GF-D8 (cell line): ENCODE results near the gene TSPAN10.

Experiments used
- DNase-seq: peaks from one replicate; lab custom pipeline; 2025; lab: John Stamatoyannopoulos, UW

The TSPAN10 gene

DNA sequence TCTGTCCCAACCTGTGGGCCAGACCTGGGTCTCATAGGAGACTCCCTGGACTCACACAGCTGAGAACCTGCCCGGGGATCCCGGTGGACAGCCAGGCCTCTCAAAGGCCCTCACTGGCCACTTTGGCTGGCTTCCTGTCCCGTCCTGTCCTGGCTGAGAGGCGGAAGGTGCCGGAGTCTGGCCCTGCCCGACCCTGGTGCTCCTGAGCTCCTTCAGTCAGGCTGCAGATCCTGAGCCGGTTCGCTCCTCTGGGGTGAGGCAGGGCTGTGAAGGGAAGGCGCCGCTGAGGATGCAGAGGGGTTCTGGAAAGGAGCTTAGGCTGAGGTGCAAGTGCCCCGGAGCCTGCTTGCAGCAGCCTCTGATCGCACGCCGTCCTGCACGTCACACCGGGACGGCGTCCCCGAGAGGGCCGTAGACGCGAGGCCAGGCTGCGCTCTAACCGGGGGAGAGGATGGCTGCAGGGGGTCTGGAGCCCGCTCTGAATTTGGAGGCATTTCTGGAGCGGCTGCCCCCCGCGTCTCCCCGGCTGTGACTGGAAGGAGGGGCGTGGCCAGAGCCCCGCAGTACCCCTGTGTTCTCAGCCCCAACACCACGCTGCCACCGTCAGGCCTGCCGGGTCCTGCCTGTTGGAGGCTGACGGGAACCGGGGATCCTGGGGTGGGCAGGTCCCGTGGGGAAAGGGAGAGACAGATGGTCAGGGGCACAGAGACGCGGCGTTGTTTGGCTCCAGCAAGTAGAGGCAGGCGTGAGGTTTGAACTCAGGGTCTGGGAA, 51.0 kb downstream of the TSPAN10 start:
- no peak for DNase-seq

DNA sequence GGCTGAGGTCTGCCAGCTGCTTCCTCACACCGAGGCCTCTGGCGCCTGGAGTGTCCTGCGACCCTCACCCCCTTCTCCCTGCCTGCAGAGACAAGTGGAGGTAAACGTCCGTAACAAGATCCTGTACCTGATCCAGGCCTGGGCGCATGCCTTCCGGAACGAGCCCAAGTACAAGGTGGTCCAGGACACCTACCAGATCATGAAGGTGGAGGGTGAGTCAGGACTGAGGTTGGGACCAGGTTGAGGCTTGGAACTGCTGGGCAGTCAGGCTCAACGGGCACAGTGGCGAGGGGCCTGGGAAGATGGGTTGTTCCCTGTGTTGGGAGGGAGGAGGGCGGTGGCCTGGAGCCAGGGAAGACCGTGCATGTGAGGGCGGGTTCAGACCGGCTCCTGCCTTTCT, 51.6 kb downstream of the TSPAN10 start:
- DNase-seq, result no peak

GRCh38 chr17:81690066-81690465, 53.1 kb downstream of the TSPAN10 start:
- no peak for DNase-seq

GRCh38 chr17:81690549-81690948, 53.6 kb downstream of the TSPAN10 start:
- DNase-seq, result no peak

DNA sequence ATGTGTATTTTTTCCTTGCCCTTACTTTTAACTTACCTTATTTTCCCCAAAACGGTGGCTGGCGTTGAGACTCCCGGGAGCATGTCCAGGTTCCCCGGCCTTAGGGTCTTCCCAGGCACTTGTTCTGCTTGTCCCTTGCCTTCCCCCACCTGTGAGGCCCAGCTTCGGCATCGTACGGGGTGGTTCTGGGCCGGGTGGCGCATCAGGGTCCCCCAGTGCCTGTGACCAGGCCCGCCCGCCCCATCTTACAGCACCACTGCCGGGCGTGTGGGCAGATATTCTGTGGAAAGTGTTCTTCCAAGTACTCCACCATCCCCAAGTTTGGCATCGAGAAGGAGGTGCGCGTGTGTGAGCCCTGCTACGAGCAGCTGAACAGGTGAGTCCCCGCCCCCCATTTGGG, 54.2 kb downstream of the TSPAN10 start:
- DNase-seq, result no peak

DNA sequence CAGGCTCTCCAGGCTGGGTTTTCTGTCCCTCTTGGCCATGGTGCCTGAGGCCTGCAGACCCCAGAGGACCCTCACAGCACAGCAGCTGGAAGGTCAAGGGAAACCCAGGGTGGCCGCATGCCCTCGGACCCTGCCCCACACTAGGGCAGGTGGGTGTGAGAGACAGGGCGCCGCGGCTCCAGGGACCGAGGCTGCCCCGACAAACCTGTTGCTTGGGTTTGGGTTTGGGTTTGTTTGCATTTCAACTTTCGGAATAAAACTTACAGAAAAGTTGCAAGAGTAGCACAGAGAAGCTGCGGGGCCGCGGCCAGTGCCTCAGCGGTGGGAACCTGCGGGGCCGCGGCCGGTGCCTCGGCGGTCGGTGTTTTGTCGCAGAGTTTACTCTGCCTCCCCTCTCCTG, 54.6 kb downstream of the TSPAN10 start:
- no peak for DNase-seq

GRCh38 chr17:81693509-81694210, 56.7 kb downstream of the TSPAN10 start:
- DNase-seq, result no peak

DNA sequence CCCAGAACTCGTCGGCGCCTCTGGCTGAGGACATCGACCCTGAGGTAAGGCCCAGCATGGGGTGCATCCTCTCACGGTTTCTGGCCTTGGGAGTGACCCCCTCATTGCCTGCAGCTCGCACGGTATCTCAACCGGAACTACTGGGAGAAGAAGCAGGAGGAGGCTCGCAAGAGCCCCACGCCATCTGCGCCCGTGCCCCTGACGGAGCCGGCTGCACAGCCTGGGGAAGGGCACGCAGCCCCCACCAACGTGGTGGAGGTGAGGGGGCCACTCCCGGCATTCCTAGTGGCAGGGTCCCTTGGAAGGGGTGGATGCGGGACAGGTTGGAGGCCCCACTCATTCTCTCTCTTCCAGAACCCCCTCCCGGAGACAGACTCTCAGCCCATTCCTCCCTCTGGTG, 57.8 kb downstream of the TSPAN10 start:
- no peak for DNase-seq

DNA sequence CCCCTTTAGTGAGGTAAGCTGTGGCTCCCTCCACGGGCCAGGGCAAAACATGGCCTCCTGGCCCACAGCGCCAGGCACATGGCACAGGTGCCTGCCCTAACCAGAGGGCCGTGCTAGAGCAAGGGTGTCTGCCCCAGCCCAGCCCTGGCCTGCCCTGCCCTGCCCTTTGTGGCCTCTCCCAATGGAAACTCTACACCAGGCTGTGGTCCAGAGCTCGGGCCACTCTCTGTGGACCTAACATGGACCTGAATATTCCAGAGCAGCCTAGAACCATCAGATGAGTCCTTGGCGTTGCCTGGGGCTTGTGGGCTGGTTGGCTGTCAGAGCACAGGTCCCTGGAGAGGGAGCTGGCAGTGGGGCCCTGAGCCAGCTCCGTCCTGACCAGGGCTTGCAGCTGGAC, 58.2 kb downstream of the TSPAN10 start:
- no peak for DNase-seq

DNA sequence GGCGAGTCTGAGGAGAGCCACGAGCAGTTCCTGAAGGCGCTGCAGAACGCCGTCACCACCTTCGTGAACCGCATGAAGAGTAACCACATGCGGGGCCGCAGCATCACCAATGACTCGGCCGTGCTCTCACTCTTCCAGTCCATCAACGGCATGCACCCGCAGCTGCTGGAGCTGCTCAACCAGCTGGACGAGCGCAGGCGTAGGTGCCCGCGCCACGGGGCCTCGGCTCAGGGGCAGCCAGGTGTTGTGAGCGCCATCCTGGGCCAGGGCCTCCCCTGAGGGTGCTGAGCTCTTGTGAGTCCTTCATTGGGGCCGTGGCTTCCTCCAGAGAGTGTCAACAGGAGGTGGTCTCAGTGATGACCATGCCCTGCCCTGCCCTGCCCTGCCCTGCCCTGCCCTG, 58.8 kb downstream of the TSPAN10 start:
- no peak for DNase-seq

DNA sequence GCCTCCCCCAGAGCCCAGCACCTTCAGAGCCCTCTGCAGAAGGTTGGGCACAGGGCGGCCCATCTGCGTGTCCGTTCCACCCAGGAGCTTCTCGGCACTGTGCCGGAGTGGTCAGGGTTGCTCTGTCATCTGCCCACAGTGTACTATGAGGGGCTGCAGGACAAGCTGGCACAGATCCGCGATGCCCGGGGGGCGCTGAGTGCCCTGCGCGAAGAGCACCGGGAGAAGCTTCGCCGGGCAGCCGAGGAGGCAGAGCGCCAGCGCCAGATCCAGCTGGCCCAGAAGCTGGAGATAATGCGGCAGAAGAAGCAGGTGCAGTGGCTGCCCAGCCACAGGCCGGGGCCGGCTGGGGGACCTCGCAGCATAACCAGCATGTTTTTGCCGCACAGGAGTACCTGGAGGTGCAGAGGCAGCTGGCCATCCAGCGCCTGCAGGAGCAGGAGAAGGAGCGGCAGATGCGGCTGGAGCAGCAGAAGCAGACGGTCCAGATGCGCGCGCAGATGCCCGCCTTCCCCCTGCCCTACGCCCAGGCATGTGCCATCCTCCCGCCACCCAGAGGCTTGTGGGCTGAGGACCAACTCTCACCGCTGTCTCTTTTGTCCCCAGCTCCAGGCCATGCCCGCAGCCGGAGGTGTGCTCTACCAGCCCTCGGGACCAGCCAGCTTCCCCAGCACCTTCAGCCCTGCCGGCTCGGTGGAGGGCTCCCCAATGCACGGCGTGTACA, 59.4 kb downstream of the TSPAN10 start:
- no peak for DNase-seq

GRCh38 chr17:81697261-81698044, 60.5 kb downstream of the TSPAN10 start:
- no peak for DNase-seq
